IMR-90 (cell line): ENCODE measurements around the gene ACCSL. TPM values are rescaled to one million over a fixed set of nuclear protein-coding genes. Genes with fewer than 3 reads are reported as not detected.

ENCODE experiments used
- ATAC-seq: fragments of 200-7000 bp; cut with Tn5 transposase; 2 replicates; pipeline ENCODE4 v1.9.1; 2020; ENCODE audit warnings: low read depth, mild to moderate bottlenecking, moderate library complexity
- BruUV-seq: library from RNA; stranded (reverse); fragments of 400-500 nt; replicated peaks from 2 replicates; lab custom pipeline; 2021; lab: Mats Ljungman, UMichigan
- CTCF ChIA-PET: fragments of 300-600 bp; formaldehyde crosslinking; extraction: SDS; loops from one replicate; lab custom pipeline; 2021; ENCODE audit warnings: antibody characterized with exemption; lab: Yijun Ruan, JAX
- POLR2A ChIA-PET: fragments of 300-600 bp; sonication (Branson Sonifier 250); formaldehyde crosslinking; loops from one replicate; lab custom pipeline; 2022; ENCODE audit warnings: antibody characterized with exemption; ENCODE audit not compliant: unreplicated experiment; lab: Charles Lee
- DNase-seq: peaks from one replicate; pipeline ENCODE4 v3.0.0; 2013
- H2AFZ ChIP-seq: replicated peaks from 2 replicates; pipeline ENCODE3; 2013; ENCODE audit warnings: low read length, mild to moderate bottlenecking; ENCODE audit not compliant: poor library complexity
- H2AK5ac ChIP-seq: 2 replicates; pipeline ENCODE4 v1.6.1; 2013; ENCODE audit warnings: low read depth, low read length, inconsistent platforms
- H2AK9ac ChIP-seq: replicated peaks from 2 replicates; pipeline ENCODE3; 2013; ENCODE audit warnings: mild to moderate bottlenecking, low read depth, low read length, moderate library complexity; ENCODE audit not compliant: poor library complexity
- H2BK120ac ChIP-seq: 2 replicates; pipeline ENCODE4 v1.6.1; 2013; ENCODE audit warnings: low read depth, low read length, inconsistent platforms
- H2BK15ac ChIP-seq: 3 replicates; pipeline ENCODE4 v1.6.1; 2013; ENCODE audit warnings: low read depth, low read length, inconsistent platforms
- H2BK20ac ChIP-seq: 2 replicates; pipeline ENCODE4 v1.6.1; 2013; ENCODE audit warnings: low read depth, mild to moderate bottlenecking, inconsistent platforms, low read length, moderate library complexity
- H2BK5ac ChIP-seq: 2 replicates; pipeline ENCODE4 v1.6.1; 2013; ENCODE audit warnings: mild to moderate bottlenecking, low read depth, low read length, inconsistent platforms; ENCODE audit not compliant: poor library complexity, severe bottlenecking
- H3K14ac ChIP-seq: replicated peaks from 2 replicates; pipeline ENCODE4 v1.6.1; 2013; ENCODE audit warnings: low read depth, low read length, inconsistent platforms
- H3K18ac ChIP-seq: 2 replicates; pipeline ENCODE4 v1.6.1; 2013; ENCODE audit warnings: low read depth, low read length, control low read depth
- H3K23ac ChIP-seq: 2 replicates; pipeline ENCODE4 v1.6.1; 2013; ENCODE audit warnings: low read depth, low read length, inconsistent platforms
- H3K27ac ChIP-seq: 2 replicates; pipeline ENCODE4 v1.5.1; 2013; ENCODE audit warnings: mild to moderate bottlenecking, control low read depth, low read length; ENCODE audit not compliant: insufficient read depth
- H3K27me3 ChIP-seq: 2 replicates; pipeline ENCODE4 v1.6.1; 2013; ENCODE audit warnings: low read length; ENCODE audit not compliant: control insufficient read depth, insufficient read depth
- H3K36me3 ChIP-seq: 2 replicates; pipeline ENCODE4 v1.6.1; 2013; ENCODE audit warnings: low read length, mixed read lengths; ENCODE audit not compliant: control insufficient read depth, insufficient read depth
- H3K4ac ChIP-seq: 2 replicates; pipeline ENCODE4 v1.6.1; 2013; ENCODE audit warnings: low read depth, low read length, inconsistent platforms
- H3K4me1 ChIP-seq: 2 replicates; pipeline ENCODE4 v1.6.1; 2013; ENCODE audit warnings: low read length, mixed read lengths; ENCODE audit not compliant: control insufficient read depth, insufficient read depth
- H3K4me2 ChIP-seq: 2 replicates; pipeline ENCODE4 v1.6.1; 2013; ENCODE audit warnings: low read depth, mild to moderate bottlenecking, control low read depth, low read length, moderate library complexity
- H3K4me3 ChIP-seq: 2 replicates; pipeline ENCODE4 v1.5.1; 2013; ENCODE audit warnings: low read depth, mild to moderate bottlenecking, control low read depth, low read length, moderate library complexity; ENCODE audit not compliant: insufficient read depth
- H3K56ac ChIP-seq: 2 replicates; pipeline ENCODE4 v1.6.1; 2013; ENCODE audit warnings: low read length, inconsistent platforms; ENCODE audit not compliant: insufficient read depth; ENCODE audit errors: extremely low read depth
- H3K79me1 ChIP-seq, 2 experiments: 2 replicates each; pipeline ENCODE4 v1.6.1; 2013; ENCODE audit warnings: low read length in 2 of 2, inconsistent platforms in 1 of 2, low read depth in 1 of 2
- H3K9ac ChIP-seq: 2 replicates; pipeline ENCODE4 v1.6.1; 2013; ENCODE audit warnings: low read depth, low read length, control low read depth
- H3K9me1 ChIP-seq: 2 replicates; pipeline ENCODE4 v1.6.1; 2013; ENCODE audit warnings: low read length, inconsistent platforms; ENCODE audit not compliant: insufficient read depth
- H3K9me3 ChIP-seq: 2 replicates; pipeline ENCODE4 v1.6.1; 2013; ENCODE audit warnings: low read length; ENCODE audit not compliant: control insufficient read depth, insufficient read depth
- H4K20me1 ChIP-seq: 2 replicates; pipeline ENCODE4 v1.6.1; 2013; ENCODE audit warnings: low read length, inconsistent platforms; ENCODE audit not compliant: insufficient read depth
- H4K5ac ChIP-seq: 2 replicates; pipeline ENCODE4 v1.6.1; 2013; ENCODE audit warnings: mild to moderate bottlenecking, low read depth, low read length, control low read depth
- H4K8ac ChIP-seq, 2 experiments: 2 replicates each; pipeline ENCODE4 v1.6.1; 2013; ENCODE audit warnings: low read depth in 2 of 2, low read length in 2 of 2, control low read depth in 1 of 2, inconsistent platforms in 1 of 2
- H4K91ac ChIP-seq: 2 replicates; pipeline ENCODE4 v1.6.1; 2013; ENCODE audit warnings: low read depth, low read length, inconsistent platforms; ENCODE audit not compliant: insufficient read depth
- BHLHE40 ChIP-seq: fragments of 150-350 bp; IDR thresholded peaks from 2 replicates; pipeline ENCODE4 v1.6.1; 2016; ENCODE audit warnings: mild to moderate bottlenecking, low read depth, low read length
- MAFK ChIP-seq: IDR thresholded peaks from 2 replicates; pipeline ENCODE4 v1.6.1; 2012; ENCODE audit warnings: low read depth, low read length, improper control_type of control experiment
- POLR2A ChIP-seq: IDR thresholded peaks from 2 replicates; pipeline ENCODE4 v1.6.1; 2012; ENCODE audit warnings: mild to moderate bottlenecking, low read depth, low read length
- RFX5 ChIP-seq: IDR thresholded peaks from 2 replicates; pipeline ENCODE4 v1.8.0; 2012; ENCODE audit warnings: low read depth, mild to moderate bottlenecking, low read length, moderate library complexity
- dilution Hi-C: fragments of 300-500 bp; cut with HindIII; formaldehyde crosslinking; loops from one replicate; pipeline ENCODE4 v1.14.3; 2018; ENCODE audit warnings: low sequenced_read_pairs; ENCODE audit not compliant: unreplicated experiment
- in situ Hi-C: fragments of 300-500 bp; cut with MboI; formaldehyde crosslinking; loops from 3 replicates; pipeline ENCODE4 v1.14.3; 2019; ENCODE audit warnings: low sequenced_read_pairs, inconsistent platforms, mixed read lengths
- intact Hi-C: fragments of 100-400 bp; cut with micrococcal nuclease; formaldehyde crosslinking; loops from 2 replicates; pipeline ENCODE4 v1.10.0; 2022
- polyA plus RNA-seq, 3 experiments: library from polyadenylated mRNA; depleted of rRNA; stranded (reverse); fragments of >200 nt; gene quantifications; 2 replicates each; pipeline ENCODE4 v1.2.3, GENCODE V29; 2012; ENCODE audit warnings: low replicate concordance in 1 of 3
- total RNA-seq: library from RNA; depleted of rRNA; stranded (reverse); fragments of >200 nt; gene quantifications from 2 replicates; pipeline ENCODE4 v1.2.3, GENCODE V29; 2012
- TF ChIP-seq, protein P1 (sequence below): fragments of 150-350 bp; IDR thresholded peaks from 2 replicates; pipeline ENCODE4 v1.6.1; 2017; ENCODE audit warnings: mild to moderate bottlenecking, antibody characterized with exemption, low read length, low read depth

The ACCSL gene
- total and polyA plus RNA-seq, 2 of the 4 experiments (the other 2 are of a cell fraction): not detected

GRCh38 chr11:44025727-44026126 lies 22.1 kb upstream of the ACCSL start:
- H3K36me3 ChIP-seq: no peaks in the 10 kb centered on the region
- H3K18ac ChIP-seq: no peak overlapping the region
- H3K4me3 ChIP-seq: no peak overlapping the region
- no peaks in the 10 kb centered on the region for H3K9me1 ChIP-seq
- H3K27ac ChIP-seq: no peak overlapping the region
- H2BK120ac ChIP-seq: no peak overlapping the region
- intact Hi-C loops: no loop called here
- H2BK5ac ChIP-seq: no peak overlapping the region
- peaks cover 6% of the 10 kb centered on the region; the same call in 1 of the 2 replicates for H3K27me3 ChIP-seq
- no peak overlapping the region for H3K4me2 ChIP-seq
- no peak overlapping the region for H3K23ac ChIP-seq
- no peaks in the 10 kb centered on the region; the same call in 1 of the 2 replicates for H4K20me1 ChIP-seq
- no peak overlapping the region for H2AFZ ChIP-seq
- no peaks in the 10 kb centered on the region for H3K4me1 ChIP-seq
- H4K8ac ChIP-seq: no peak overlapping the region
- H3K14ac ChIP-seq: no peak overlapping the region
- POLR2A ChIA-PET: no interaction called here
- H4K91ac ChIP-seq: no peak overlapping the region
- ATAC-seq: no peak
- in situ Hi-C loops: no loop called here
- no TSS peak for BruUV-seq
- no peak overlapping the region for H2BK15ac ChIP-seq
- H3K79me1 ChIP-seq: no peaks in the 10 kb centered on the region
- dilution Hi-C loops: loop anchor here (25.0 kb wide), 1 partner anchor 113 kb away; no protein-coding TSS in a partner anchor
- no peak overlapping the region for H3K4ac ChIP-seq
- no peak for TF ChIP-seq BHLHE40
- no peak for TF ChIP-seq MAFK
- TF ChIP-seq, protein P1, sequence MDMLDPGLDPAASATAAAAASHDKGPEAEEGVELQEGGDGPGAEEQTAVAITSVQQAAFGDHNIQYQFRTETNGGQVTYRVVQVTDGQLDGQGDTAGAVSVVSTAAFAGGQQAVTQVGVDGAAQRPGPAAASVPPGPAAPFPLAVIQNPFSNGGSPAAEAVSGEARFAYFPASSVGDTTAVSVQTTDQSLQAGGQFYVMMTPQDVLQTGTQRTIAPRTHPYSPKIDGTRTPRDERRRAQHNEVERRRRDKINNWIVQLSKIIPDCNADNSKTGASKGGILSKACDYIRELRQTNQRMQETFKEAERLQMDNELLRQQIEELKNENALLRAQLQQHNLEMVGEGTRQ: no peak
- no peak for TF ChIP-seq POLR2A
- no peak for TF ChIP-seq RFX5
- no peaks in the 10 kb centered on the region; the same call in 1 of the 2 replicates for H3K9me3 ChIP-seq
- H2AK5ac ChIP-seq: no peak overlapping the region
- no peak overlapping the region for H4K5ac ChIP-seq
- no peak overlapping the region for H3K56ac ChIP-seq
- CTCF ChIA-PET: no interaction called here
- H3K9ac ChIP-seq: no peak overlapping the region
- DNase-seq: no peak
- H2BK20ac ChIP-seq: no peak overlapping the region
- H2AK9ac ChIP-seq: no peak overlapping the region
